WTC11 (cell line): ENCODE measurements around the gene RAMP3. TPM values are rescaled to one million over a fixed set of nuclear protein-coding genes. Genes with fewer than 3 reads are reported as not detected.
"Not testable (repeated sequence)": the region's sequence is repeated elsewhere in the genome, so short reads cannot be mapped to it uniquely, and the experiment has no call there.

Source experiments
- ATAC-seq: fragments of 200-7000 bp; cut with Tn5 transposase; 2 replicates; pipeline ENCODE4 v1.10.0; 2021; ENCODE audit warnings: mild to moderate bottlenecking, moderate library complexity
- CTCF ChIA-PET: fragments of 300-600 bp; sonication (Branson Sonifier 250); formaldehyde crosslinking; loops from one replicate; lab custom pipeline; 2021; ENCODE audit warnings: antibody characterized with exemption; lab: Charles Lee
- POLR2A ChIA-PET: fragments of 350-600 bp; sonication (Branson Sonifier 250); formaldehyde crosslinking; loops from one replicate; lab custom pipeline; 2021; ENCODE audit warnings: antibody characterized with exemption; lab: Charles Lee
- DNase-seq: peaks from one replicate; pipeline ENCODE4 v3.0.0; 2021; ENCODE audit warnings: low spot score
- H3K27ac Mint-ChIP-seq: 2 replicates; pipeline ENCODE4 v1.8.0; 2021; ENCODE audit warnings: mixed read lengths
- H3K27me3 Mint-ChIP-seq: 2 replicates; pipeline ENCODE4 v1.8.0; 2021; ENCODE audit warnings: low read depth, mild to moderate bottlenecking, moderate library complexity, mixed read lengths
- H3K36me3 Mint-ChIP-seq: 2 replicates; pipeline ENCODE4 v1.8.0; 2021; ENCODE audit warnings: mixed read lengths
- H3K4me1 Mint-ChIP-seq: 2 replicates; pipeline ENCODE4 v1.8.0; 2022; ENCODE audit warnings: mixed read lengths
- H3K4me3 Mint-ChIP-seq: 2 replicates; pipeline ENCODE4 v1.8.0; 2021; ENCODE audit warnings: mild to moderate bottlenecking, moderate library complexity, mixed read lengths
- H3K9me3 Mint-ChIP-seq: 2 replicates; pipeline ENCODE4 v1.8.0; 2021; ENCODE audit warnings: mixed read lengths
- FOXK1 ChIP-seq: sonication (generic); formaldehyde crosslinking; IDR thresholded peaks from 2 replicates; pipeline ENCODE4 v1.8.0; 2022; ENCODE audit warnings: mild to moderate bottlenecking, moderate library complexity, missing genetic modification reagents
- FOXP4 ChIP-seq: sonication (generic); formaldehyde crosslinking; IDR thresholded peaks from 2 replicates; pipeline ENCODE4 v1.8.0; 2022; ENCODE audit warnings: mild to moderate bottlenecking, missing genetic modification reagents
- GRHL2 ChIP-seq: fragments of 250-450 bp; sonication (Bioruptor Pico); IDR thresholded peaks from 2 replicates; pipeline ENCODE4 v1.8.0; 2022; ENCODE audit warnings: mild to moderate bottlenecking, moderate library complexity; ENCODE audit not compliant: insufficient replicate concordance, severe bottlenecking
- JAZF1 ChIP-seq: fragments of 250-450 bp; sonication (Bioruptor Pico); IDR thresholded peaks from 2 replicates; pipeline ENCODE4 v1.9.0; 2021; ENCODE audit warnings: moderate library complexity, mild to moderate bottlenecking, inconsistent platforms
- MLX ChIP-seq: sonication (generic); formaldehyde crosslinking; IDR thresholded peaks from 2 replicates; pipeline ENCODE4 v1.8.1; 2023; ENCODE audit warnings: mild to moderate bottlenecking, missing genetic modification reagents, moderate library complexity
- MXD4 ChIP-seq: fragments of 250-450 bp; sonication (Bioruptor Pico); IDR thresholded peaks from 2 replicates; pipeline ENCODE4 v1.8.0; 2021; ENCODE audit warnings: mild to moderate bottlenecking, moderate library complexity, borderline replicate concordance
- NR1H2 ChIP-seq: sonication (generic); formaldehyde crosslinking; IDR thresholded peaks from 2 replicates; pipeline ENCODE4 v1.9.0; 2021; ENCODE audit warnings: mild to moderate bottlenecking, moderate library complexity, missing genetic modification reagents
- NR2C2 ChIP-seq: sonication (generic); formaldehyde crosslinking; IDR thresholded peaks from 2 replicates; pipeline ENCODE4 v1.8.0; 2022; ENCODE audit warnings: mild to moderate bottlenecking, missing genetic modification reagents
- NR3C1 ChIP-seq: sonication (generic); formaldehyde crosslinking; conservative IDR thresholded peaks from 2 replicates; pipeline ENCODE4 v1.8.1; 2023; ENCODE audit warnings: low read depth, mild to moderate bottlenecking, missing genetic modification reagents
- OVOL2 ChIP-seq: fragments of 250-450 bp; sonication (Bioruptor Pico); IDR thresholded peaks from 2 replicates; pipeline ENCODE4 v1.9.0; 2021; ENCODE audit warnings: mild to moderate bottlenecking, borderline replicate concordance
- PRDM15 ChIP-seq: sonication (generic); formaldehyde crosslinking; IDR thresholded peaks from 2 replicates; pipeline ENCODE4 v1.8.0; 2022; ENCODE audit warnings: missing genetic modification reagents
- USF2 ChIP-seq: sonication (generic); formaldehyde crosslinking; IDR thresholded peaks from 2 replicates; pipeline ENCODE4 v1.8.1; 2023; ENCODE audit warnings: mild to moderate bottlenecking, missing genetic modification reagents, moderate library complexity
- ZNF219 ChIP-seq: sonication (generic); formaldehyde crosslinking; IDR thresholded peaks from 2 replicates; pipeline ENCODE4 v1.8.0; 2023; ENCODE audit warnings: missing genetic modification reagents, mild to moderate bottlenecking, borderline replicate concordance
- ZNF232 ChIP-seq: sonication (generic); formaldehyde crosslinking; IDR thresholded peaks from 2 replicates; pipeline ENCODE4 v1.8.0; 2022; ENCODE audit warnings: mild to moderate bottlenecking, missing genetic modification reagents
- ZNF263 ChIP-seq: sonication (generic); formaldehyde crosslinking; IDR thresholded peaks from 2 replicates; pipeline ENCODE4 v1.8.1; 2022; ENCODE audit warnings: low read depth, mild to moderate bottlenecking, moderate library complexity, missing genetic modification reagents
- total RNA-seq: library from RNA; stranded (reverse); gene quantifications from 3 replicates; pipeline ENCODE4 v1.2.3, GENCODE V29; 2021
- TF ChIP-seq, protein P1 (sequence below): sonication (generic); formaldehyde crosslinking; IDR thresholded peaks from 2 replicates; pipeline ENCODE4 v1.8.0; 2023; ENCODE audit warnings: missing genetic modification reagents
- TF ChIP-seq, protein P2 (sequence below): fragments of 250-450 bp; sonication (Bioruptor Pico); IDR thresholded peaks from 2 replicates; pipeline ENCODE4 v1.9.0; 2021; ENCODE audit warnings: mild to moderate bottlenecking
- TF ChIP-seq, protein P3 (sequence below): sonication (generic); formaldehyde crosslinking; IDR thresholded peaks from 2 replicates; pipeline ENCODE4 v1.8.0; 2022; ENCODE audit warnings: mild to moderate bottlenecking, missing genetic modification reagents
- TF ChIP-seq, protein P4 (sequence below): sonication (generic); formaldehyde crosslinking; IDR thresholded peaks from 2 replicates; pipeline ENCODE4 v1.8.1; 2022; ENCODE audit warnings: low read depth, mild to moderate bottlenecking, moderate library complexity, missing genetic modification reagents, borderline replicate concordance

RAMP3 gene
- total RNA-seq, 1 experiment from 2014 or later: 0.85 TPM

DNA sequence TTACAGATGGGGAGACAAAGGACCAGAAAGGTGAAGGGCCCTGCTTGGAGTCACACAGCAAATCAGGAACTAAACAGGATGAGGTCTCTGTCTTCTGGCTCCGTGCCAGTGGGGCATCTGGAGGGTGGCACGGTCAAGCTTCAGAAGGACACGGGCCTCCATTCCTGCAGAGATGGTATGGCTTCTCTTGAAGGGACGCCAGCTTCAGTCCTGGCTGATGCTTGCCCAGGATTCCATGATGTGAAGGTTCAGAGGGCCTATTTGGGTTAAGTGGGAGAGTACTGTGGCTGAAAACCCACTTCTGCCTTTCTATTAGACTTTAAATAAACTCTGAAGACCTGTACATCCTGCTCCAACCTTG, 6.1 kb downstream of the RAMP3 start (continued):
- TF ChIP-seq PRDM15 (CRISPR knock-in tag): no peak
- TF ChIP-seq OVOL2: no peak

GRCh38 chr7:45164271-45164670, 6.7 kb downstream of the RAMP3 start:
- H3K4me3 Mint-ChIP-seq, H3K27ac Mint-ChIP-seq, ATAC-seq, H3K4me1 Mint-ChIP-seq, H3K36me3 Mint-ChIP-seq, DNase-seq, POLR2A ChIA-PET, CTCF ChIA-PET, H3K27me3 Mint-ChIP-seq: not testable (repeated sequence)
- H3K9me3 Mint-ChIP-seq: peaks cover 18% of the 10 kb centered on the region

DNA sequence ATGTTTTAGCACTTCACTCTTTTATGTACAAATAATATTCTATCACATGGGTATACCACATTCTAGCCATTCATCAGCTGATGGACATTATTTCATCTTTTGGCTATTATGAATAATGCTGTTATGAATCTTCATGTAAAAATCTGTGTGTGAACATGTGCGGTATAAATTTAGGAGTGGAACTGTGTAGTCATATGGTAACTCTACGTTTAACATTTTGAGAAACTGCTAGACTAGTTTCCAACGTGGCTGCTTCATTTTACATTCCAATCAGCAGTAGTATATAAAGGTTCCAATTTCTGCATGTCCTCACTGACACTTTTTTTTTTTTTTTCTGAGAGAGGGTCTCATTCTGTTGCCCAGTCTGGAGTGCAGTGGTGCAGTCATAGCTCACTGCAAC, 8.3 kb downstream of the RAMP3 start:
- ChIA-PET CTCF (no interaction called here), POLR2A (no interaction called here)
- peaks cover 18% of the 10 kb centered on the region for H3K9me3 Mint-ChIP-seq
- ATAC-seq: no peak
- no peak overlapping the region for H3K4me3 Mint-ChIP-seq
- no peak for DNase-seq
- H3K27ac Mint-ChIP-seq: no peak overlapping the region
- no peaks in the 10 kb centered on the region for H3K36me3 Mint-ChIP-seq
- no peaks in the 10 kb centered on the region; the same call in 1 of the 2 replicates for H3K27me3 Mint-ChIP-seq
- H3K4me1 Mint-ChIP-seq: peaks cover 1% of the 10 kb centered on the region; the same call in 1 of the 2 replicates
- TF ChIP-seq MXD4 (CRISPR knock-in tag) (no peak), NR1H2 (CRISPR knock-in tag) (no peak), ZNF232 (CRISPR knock-in tag) (no peak), OVOL2 (no peak), ZNF263 (CRISPR knock-in tag) (no peak), FOXP4 (CRISPR knock-in tag) (no peak), FOXK1 (CRISPR knock-in tag) (no peak)
- TF ChIP-seq, protein P1, sequence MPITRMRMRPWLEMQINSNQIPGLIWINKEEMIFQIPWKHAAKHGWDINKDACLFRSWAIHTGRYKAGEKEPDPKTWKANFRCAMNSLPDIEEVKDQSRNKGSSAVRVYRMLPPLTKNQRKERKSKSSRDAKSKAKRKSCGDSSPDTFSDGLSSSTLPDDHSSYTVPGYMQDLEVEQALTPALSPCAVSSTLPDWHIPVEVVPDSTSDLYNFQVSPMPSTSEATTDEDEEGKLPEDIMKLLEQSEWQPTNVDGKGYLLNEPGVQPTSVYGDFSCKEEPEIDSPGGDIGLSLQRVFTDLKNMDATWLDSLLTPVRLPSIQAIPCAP (CRISPR knock-in tag): no peak

- DNase-seq (no peak), ATAC-seq (no peak)
- no peak overlapping the region for H3K27ac Mint-ChIP-seq
- no peaks in the 10 kb centered on the region for H3K9me3 Mint-ChIP-seq
- no peaks in the 10 kb centered on the region for H3K4me1 Mint-ChIP-seq
- ChIA-PET CTCF (no interaction called here), POLR2A (no interaction called here)
- H3K27me3 Mint-ChIP-seq: no peaks in the 10 kb centered on the region; the same call in 1 of the 2 replicates
- TF ChIP-seq ZNF219 (CRISPR knock-in tag): no peak
- TF ChIP-seq JAZF1 (CRISPR knock-in tag): no peak
- no peak for TF ChIP-seq GRHL2 (CRISPR knock-in tag)
- TF ChIP-seq OVOL2: no peak
- no peak for TF ChIP-seq USF2
- TF ChIP-seq NR3C1 (CRISPR knock-in tag): no peak
- no peak for TF ChIP-seq NR2C2 (CRISPR knock-in tag)
- TF ChIP-seq, protein P2, sequence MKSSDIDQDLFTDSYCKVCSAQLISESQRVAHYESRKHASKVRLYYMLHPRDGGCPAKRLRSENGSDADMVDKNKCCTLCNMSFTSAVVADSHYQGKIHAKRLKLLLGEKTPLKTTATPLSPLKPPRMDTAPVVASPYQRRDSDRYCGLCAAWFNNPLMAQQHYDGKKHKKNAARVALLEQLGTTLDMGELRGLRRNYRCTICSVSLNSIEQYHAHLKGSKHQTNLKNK (CRISPR knock-in tag): no peak
- TF ChIP-seq, protein P3, sequence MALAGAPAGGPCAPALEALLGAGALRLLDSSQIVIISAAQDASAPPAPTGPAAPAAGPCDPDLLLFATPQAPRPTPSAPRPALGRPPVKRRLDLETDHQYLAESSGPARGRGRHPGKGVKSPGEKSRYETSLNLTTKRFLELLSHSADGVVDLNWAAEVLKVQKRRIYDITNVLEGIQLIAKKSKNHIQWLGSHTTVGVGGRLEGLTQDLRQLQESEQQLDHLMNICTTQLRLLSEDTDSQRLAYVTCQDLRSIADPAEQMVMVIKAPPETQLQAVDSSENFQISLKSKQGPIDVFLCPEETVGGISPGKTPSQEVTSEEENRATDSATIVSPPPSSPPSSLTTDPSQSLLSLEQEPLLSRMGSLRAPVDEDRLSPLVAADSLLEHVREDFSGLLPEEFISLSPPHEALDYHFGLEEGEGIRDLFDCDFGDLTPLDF (CRISPR knock-in tag): no peak
- TF ChIP-seq, protein P4, sequence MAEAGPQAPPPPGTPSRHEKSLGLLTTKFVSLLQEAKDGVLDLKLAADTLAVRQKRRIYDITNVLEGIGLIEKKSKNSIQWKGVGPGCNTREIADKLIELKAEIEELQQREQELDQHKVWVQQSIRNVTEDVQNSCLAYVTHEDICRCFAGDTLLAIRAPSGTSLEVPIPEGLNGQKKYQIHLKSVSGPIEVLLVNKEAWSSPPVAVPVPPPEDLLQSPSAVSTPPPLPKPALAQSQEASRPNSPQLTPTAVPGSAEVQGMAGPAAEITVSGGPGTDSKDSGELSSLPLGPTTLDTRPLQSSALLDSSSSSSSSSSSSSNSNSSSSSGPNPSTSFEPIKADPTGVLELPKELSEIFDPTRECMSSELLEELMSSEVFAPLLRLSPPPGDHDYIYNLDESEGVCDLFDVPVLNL (CRISPR knock-in tag): no peak
- TF ChIP-seq MLX (CRISPR knock-in tag): no peak
- H3K36me3 Mint-ChIP-seq: no peaks in the 10 kb centered on the region
- no peak overlapping the region for H3K4me3 Mint-ChIP-seq
Observed at GRCh38 chr7:45171946-45172345, 14.4 kb downstream of the RAMP3 start.
